RCC 7860 (cell line): ENCODE results near the gene AQP9.

ENCODE experiments used
- DNase-seq: peaks from one replicate; pipeline ENCODE4 v3.0.0-alpha.2; 2015; ENCODE audit warnings: low spot score
- FAIRE-seq: peaks from 2 replicates; lab custom pipeline; 2012; peaks lifted over from hg19 to GRCh38; lab: Jason Lieb, UNC

The AQP9 gene

DNA sequence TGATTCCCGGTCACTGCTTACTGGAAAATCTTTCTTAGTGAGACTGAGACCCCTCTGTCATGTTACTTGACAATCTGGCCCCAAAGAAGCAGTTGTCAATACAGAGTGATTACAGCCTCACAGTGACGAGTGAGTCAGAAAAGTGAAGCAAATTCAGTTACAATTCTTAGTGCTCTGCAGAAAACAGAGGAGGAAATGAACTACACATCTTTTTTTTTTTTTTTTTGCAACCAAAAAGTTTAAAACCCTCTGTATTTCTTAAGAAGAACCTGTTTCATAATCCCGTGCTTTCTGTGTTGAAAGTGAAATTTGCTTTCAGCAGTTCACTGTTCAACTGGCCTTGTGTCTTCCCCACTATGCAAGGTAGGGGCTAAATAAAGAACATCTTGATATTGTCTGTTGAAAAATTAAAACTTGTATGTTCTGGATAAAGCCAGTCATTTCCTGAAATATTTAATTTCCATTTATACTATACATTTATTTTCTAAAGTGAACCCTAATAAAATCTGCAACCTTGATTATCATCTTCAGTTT is 1.9 kb downstream of the AQP9 start:
- no peak for FAIRE-seq
- no peak for DNase-seq

DNA sequence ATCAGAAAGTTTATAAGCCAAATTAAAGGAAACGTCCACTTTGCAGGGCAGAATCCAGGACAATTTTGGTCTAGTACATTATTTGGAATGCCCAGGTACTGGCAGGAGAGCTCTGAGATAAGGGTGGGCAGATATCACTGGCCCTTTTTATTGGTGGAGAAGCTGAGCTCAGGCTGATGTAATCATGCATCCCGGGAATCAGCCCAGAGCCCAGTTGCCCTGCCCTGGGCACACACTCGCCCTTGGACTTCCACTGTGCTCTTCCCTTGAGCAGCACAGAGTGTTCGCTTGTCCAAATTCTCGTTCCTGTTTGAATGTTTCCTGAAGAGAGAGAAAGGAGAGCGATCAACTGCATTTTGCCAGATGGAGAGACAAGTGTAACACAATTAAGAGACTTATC is 3.7 kb downstream of the AQP9 start:
- FAIRE-seq (no peak), DNase-seq (no peak)

- FAIRE-seq: no peak
Measured at GRCh38 chr15:58142827-58143461, 4.8 kb downstream of the AQP9 start.

DNA sequence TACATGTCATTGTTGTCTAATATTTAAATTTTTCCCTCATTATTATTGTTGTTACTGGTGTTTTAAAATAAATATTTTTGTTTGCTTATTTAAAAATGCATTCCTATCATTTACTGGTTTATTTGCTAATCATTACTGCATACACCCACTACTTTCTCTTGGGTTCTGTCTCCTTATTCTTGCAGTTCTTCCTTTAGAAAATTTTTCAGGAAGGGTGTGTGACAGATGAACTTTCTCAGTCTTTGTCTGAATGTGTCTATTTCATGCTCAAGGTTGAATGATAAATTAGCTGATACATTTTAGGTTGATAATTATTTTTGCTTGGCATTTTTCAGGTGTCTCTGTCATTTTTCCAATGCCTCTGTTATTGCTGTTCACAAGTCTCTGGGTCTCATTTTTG is 7.4 kb downstream of the AQP9 start:
- FAIRE-seq (no peak), DNase-seq (no peak)

More at GRCh38 chr15:58142827-58143461, 4.8 kb downstream of the AQP9 start:
- DNase-seq: no peak

- FAIRE-seq: no peak
- DNase-seq: no peak
Measured at GRCh38 chr15:58146211-58146610, 8.0 kb downstream of the AQP9 start.

DNA sequence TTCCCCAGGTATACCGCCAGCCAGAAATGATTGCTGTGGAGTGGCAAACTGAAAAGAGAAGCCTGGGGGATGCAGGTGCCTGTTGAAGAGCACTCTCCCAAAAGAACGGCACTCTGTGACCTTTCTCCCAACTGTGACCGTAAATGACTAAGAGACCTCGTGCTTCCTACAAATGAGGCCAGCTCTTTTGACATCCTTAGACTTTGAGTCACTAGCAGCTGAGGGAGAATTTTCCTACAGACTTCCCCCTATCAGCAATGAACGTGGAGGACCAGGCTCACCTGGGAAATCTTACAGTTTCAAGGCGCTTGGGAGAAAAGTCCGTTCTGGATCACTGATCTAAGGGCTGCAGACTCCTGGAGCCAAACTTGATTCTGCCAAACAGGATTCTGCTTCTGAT is 8.6 kb downstream of the AQP9 start:
- FAIRE-seq: peak; percentile 82
- DNase-seq: peak; percentile 66

DNA sequence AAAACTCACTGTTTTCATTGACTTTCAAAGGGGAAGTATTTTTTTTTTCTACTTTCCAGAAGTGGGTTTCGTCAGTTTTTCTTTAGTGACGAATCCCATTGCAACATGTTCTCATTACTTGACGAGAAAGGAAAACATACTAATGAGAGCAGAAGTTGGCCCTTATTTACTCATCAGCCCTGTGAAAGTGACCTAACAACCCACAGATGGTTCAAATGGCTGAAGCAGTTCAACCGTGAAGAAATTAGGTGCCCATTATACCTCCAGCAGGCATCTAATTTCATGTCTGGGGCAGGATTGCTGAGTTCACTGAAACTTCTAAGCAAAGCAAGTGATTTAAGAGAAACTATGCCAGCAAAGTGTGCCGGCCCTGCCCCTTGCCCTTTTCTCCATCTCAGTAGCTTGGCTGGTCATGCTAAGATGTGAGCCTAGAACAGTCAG is 9.0 kb downstream of the AQP9 start:
- DNase-seq (peak; percentile 47), FAIRE-seq (no peak)

GRCh38 chr15:58148120-58148519 is 9.9 kb downstream of the AQP9 start:
- DNase-seq (no peak), FAIRE-seq (no peak)

GRCh38 chr15:58148633-58149445 is 10.7 kb downstream of the AQP9 start:
- FAIRE-seq (no peak), DNase-seq (no peak)

DNA sequence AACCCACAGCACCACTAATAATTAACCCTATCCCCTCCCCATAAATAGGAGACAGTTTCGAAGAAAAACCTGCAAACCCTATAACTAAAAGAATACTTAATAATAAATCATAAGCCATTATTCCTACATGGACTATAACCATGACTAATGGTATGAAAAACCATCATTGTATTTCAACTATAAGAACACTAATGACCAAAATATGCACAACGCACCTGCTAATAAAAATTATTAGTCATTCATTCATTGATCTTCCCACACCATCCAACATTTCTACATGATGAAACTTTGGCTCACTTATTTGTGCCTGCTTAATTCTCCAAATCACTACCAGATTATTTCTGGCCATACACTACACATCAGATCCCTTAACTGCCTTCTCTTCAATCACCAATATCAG is 16.6 kb downstream of the AQP9 start:
- DNase-seq (no peak), FAIRE-seq (no peak)

DNA sequence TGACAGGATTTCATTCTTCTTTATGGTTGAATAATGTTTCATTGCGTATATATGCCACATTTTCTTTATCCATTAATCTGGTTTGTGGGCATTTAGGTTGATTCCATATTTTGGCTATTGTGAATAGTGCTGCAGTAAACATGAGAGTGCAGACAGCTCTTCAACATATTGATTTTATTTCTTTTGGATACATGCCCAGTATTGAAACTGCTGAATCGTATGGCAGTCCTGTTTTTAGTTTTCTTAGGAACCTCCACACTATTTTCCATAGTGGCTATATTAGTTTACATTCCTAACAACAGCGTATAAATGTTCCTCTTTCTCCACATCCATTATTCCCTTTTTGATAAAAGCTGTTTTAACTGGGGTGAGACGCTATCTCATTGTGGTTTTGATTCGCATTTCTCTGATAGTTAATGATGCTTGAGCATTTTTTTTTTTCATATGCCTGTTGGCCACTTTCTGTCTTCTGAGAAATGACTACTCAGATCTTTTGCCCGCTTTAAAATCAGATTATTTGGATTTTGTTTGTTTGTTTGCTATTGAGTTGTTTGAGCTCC is 21.7 kb downstream of the AQP9 start:
- DNase-seq (no peak), FAIRE-seq (no peak)

DNA sequence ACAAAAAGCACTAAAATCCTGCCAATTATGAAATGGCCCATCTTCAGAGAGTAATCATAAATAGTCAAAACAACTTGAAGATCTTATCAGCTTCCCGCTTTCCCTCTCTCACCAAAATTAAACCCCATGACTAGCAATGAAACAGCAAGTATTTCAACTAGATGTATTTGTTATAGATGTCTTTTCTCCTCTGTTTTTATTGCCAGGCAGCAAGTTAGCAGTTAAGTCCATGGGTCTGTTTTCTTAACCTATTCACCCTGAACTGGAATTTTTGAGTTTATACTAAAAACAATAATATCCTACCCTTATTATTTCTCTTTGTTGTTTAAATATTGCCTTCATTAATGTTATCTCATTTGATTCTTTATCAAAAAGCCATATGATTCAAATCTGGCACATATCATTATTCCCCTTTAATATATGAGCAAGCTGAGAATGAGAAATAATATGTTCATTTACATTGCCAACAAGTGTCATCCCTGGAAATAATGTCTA is 23.3 kb downstream of the AQP9 start:
- FAIRE-seq (no peak), DNase-seq (no peak)

DNA sequence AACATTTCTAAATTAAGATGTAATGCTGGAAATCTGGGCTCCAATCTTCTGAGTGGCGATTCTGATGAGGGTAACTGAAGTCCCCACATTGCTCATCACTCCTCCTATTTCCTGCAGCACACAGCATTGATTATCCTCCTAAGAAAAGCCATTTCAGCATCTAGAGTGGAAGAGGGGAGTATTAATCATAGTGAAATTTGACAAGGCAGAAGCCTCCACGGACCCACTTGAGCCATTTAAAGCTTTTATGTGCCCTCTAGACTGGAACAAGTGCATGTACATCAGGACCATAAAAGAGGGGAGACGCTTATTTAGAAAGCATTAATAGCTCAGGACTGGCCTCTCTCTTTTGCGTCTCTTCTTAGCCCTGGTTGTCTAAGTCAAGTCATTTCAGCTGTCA is 25.8 kb downstream of the AQP9 start:
- FAIRE-seq: no peak

DNA sequence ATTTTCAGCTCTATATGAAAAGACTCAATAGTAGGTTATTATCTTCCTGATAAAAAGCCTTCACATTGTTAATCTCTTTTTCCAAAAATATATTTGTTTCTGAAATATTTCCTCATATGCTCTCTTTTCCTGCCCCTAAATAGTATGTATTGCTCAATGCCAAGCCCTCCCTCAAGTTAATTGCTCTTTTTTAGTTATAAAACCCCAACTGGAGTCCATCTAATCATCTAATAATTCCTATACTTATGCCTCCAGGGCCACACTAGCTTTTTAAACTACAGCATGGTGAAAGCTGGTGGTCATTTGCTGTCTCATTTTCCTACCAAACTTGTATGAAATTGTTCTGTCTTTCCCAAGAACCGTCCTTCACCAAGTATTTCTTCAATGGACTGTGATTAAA is 26.7 kb downstream of the AQP9 start:
- FAIRE-seq: no peak
- DNase-seq: no peak

More for the DNA sequence above, 25.8 kb downstream of the AQP9 start:
- no peak for DNase-seq

- no peak for FAIRE-seq
Measured at GRCh38 chr15:58165661-58166060, 27.5 kb downstream of the AQP9 start.

GRCh38 chr15:58167095-58167691 is 29.0 kb downstream of the AQP9 start:
- FAIRE-seq (no peak), DNase-seq (no peak)

More at GRCh38 chr15:58165661-58166060, 27.5 kb downstream of the AQP9 start:
- DNase-seq: no peak

DNA sequence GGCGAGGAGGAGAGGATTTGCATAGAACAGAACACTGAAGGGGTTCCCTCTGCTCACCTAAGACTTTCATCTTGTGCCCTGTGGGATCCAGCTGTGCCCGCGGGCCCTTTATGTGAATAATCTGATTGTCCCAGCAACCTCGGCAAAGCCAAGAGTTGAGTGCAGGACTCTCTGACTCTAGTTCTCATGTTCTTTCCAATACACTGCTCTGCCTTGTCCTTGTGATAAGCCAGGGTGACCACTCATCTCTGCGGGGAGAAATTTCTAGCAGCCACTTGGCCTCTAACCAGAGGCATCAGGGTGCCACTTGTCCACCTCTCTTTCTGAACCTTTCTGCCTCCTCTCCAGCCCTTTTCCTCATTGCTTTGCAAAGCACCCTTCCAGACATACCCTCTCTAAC is 31.8 kb downstream of the AQP9 start:
- FAIRE-seq (no peak), DNase-seq (no peak)

GRCh38 chr15:58171476-58172061 is 33.4 kb downstream of the AQP9 start:
- DNase-seq (no peak), FAIRE-seq (no peak)

DNA sequence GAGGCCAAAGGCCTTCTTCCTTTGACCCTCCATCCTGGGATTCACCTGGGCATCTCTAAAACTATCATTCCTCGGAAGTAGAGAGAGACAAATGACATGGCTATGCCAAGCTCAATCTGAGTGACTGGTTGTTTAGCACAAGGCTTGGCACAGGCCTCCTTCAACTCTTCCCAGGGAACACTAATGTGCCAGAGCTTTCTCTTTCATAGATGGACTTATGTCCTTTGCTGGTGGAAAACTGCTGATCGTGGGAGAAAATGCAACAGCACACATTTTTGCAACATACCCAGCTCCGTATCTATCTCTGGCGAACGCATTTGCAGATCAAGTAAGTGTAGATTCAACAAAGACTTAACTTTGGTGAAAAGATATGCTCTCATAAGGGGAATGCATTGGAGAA is 36.5 kb downstream of the AQP9 start:
- DNase-seq (no peak), FAIRE-seq (no peak)

DNA sequence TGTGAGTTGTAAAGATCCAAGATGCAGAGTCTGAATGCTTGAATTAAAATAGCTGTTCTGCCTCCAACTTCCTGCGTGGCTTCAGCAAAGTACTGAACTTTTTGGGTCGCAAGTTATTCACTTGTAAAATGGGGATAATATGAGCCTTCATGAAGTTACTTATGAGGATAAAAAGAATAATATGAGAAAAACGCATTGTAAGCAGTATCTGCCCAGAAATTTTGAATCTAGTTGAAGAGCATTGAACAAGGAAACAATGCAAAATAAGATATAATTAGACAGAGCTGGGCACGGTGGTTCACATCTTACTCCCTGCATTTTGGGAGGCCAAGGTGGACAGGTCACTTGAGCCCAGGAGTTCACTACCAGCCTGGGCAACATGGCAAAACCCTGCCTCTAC is 37.8 kb downstream of the AQP9 start:
- no peak for FAIRE-seq
- no peak for DNase-seq

GRCh38 chr15:58178668-58179067 is 40.5 kb downstream of the AQP9 start:
- FAIRE-seq (no peak), DNase-seq (no peak)
